Neural cell (in vitro differentiated cells): ENCODE results near the gene GRIN3B. TPM values are rescaled to one million over a fixed set of nuclear protein-coding genes. Genes with fewer than 3 reads are reported as not detected.

Experiments
- H2AFZ ChIP-seq: fragments of 200-600, 300-800 bp; sonication (generic), shearing (Covaris generic); 2 replicates; pipeline ENCODE4 v1.6.0; 2014; ENCODE audit warnings: low read depth, mild to moderate bottlenecking, antibody characterized with exemption, low read length, moderate library complexity
- H3F3A ChIP-seq: fragments of 200-600 bp; shearing (Covaris generic); 2 replicates; pipeline ENCODE4 v1.6.1; 2016; ENCODE audit warnings: mild to moderate bottlenecking, moderate library complexity, mixed read lengths, antibody characterized with exemption, low read length; ENCODE audit not compliant: insufficient read depth, poor library complexity, severe bottlenecking
- H3K27ac ChIP-seq: fragments of 200-600, 300-800 bp; sonication (generic), shearing (Covaris generic); 2 replicates; pipeline ENCODE4 v1.5.1; 2014; ENCODE audit warnings: mild to moderate bottlenecking, low read length, moderate library complexity
- H3K27me3 ChIP-seq: fragments of 300-800, 200-600 bp; sonication (generic), shearing (Covaris generic); 2 replicates; pipeline ENCODE4 v1.6.0; 2014; ENCODE audit warnings: mild to moderate bottlenecking, low read depth, low read length, moderate library complexity; ENCODE audit not compliant: insufficient read depth
- H3K36me3 ChIP-seq: fragments of 300-800, 200-600 bp; sonication (generic), shearing (Covaris generic); 2 replicates; pipeline ENCODE4 v1.5.1; 2014; ENCODE audit warnings: mild to moderate bottlenecking, antibody characterized with exemption, low read length, moderate library complexity; ENCODE audit not compliant: insufficient read depth
- H3K4me2 ChIP-seq: fragments of 300-800, 200-600 bp; sonication (generic), shearing (Covaris generic); 2 replicates; pipeline ENCODE4 v1.6.0; 2014; ENCODE audit warnings: mild to moderate bottlenecking, low read length
- H3K4me3 ChIP-seq: fragments of 300-800, 200-600 bp; sonication (generic), shearing (Covaris generic); 2 replicates; pipeline ENCODE4 v1.5.1; 2014; ENCODE audit warnings: mild to moderate bottlenecking, low read length, moderate library complexity
- H3K79me2 ChIP-seq: fragments of 200-600 bp; shearing (Covaris generic); replicated peaks from 2 replicates; pipeline ENCODE4 v1.6.0; 2014; ENCODE audit warnings: mild to moderate bottlenecking, low read length, moderate library complexity; ENCODE audit not compliant: insufficient read depth
- H3K9ac ChIP-seq: fragments of 300-800, 200-600 bp; sonication (generic), shearing (Covaris generic); 2 replicates; pipeline ENCODE4 v1.6.1; 2016; ENCODE audit warnings: mild to moderate bottlenecking, low read length, mixed read lengths
- H3K9me2 ChIP-seq: fragments of 200-600 bp; shearing (Covaris generic); 2 replicates; pipeline ENCODE4 v1.6.1; 2016; ENCODE audit warnings: mild to moderate bottlenecking, low read length, mixed read lengths; ENCODE audit not compliant: insufficient read depth
- H3K9me3 ChIP-seq: fragments of 200-600, 300-800 bp; sonication (generic), shearing (Covaris generic); 2 replicates; pipeline ENCODE4 v1.6.1; 2016; ENCODE audit warnings: mild to moderate bottlenecking, mixed run types, low read length, moderate library complexity, mixed read lengths
- H4K20me1 ChIP-seq: fragments of 200-600 bp; shearing (Covaris generic); 2 replicates; pipeline ENCODE4 v1.6.1; 2016; ENCODE audit warnings: mild to moderate bottlenecking, mixed run types; ENCODE audit not compliant: insufficient read depth
- CTCF ChIP-seq: fragments of 450-650 bp; IDR thresholded peaks from 2 replicates; pipeline ENCODE4 v1.5.1; 2014; ENCODE audit warnings: antibody characterized with exemption, mild to moderate bottlenecking, moderate library complexity; ENCODE audit not compliant: poor library complexity, severe bottlenecking
- EP300 ChIP-seq: fragments of 450-650 bp; conservative IDR thresholded peaks from 2 replicates; pipeline ENCODE4 v1.6.1; 2014; ENCODE audit warnings: antibody characterized with exemption, mild to moderate bottlenecking, moderate library complexity; ENCODE audit not compliant: poor library complexity, severe bottlenecking
- EZH2 ChIP-seq: fragments of 200-600, 300-800 bp; shearing (Covaris generic), sonication (generic); IDR thresholded peaks from 2 replicates; pipeline ENCODE4 v1.6.1; 2014; ENCODE audit warnings: antibody characterized with exemption, low read length, borderline replicate concordance, mild to moderate bottlenecking; ENCODE audit not compliant: insufficient read depth, poor library complexity, severe bottlenecking
- MXI1 ChIP-seq: fragments of 450-650 bp; conservative IDR thresholded peaks from 2 replicates; pipeline ENCODE4 v1.6.1; 2014; ENCODE audit warnings: antibody characterized with exemption, mild to moderate bottlenecking; ENCODE audit not compliant: poor library complexity, severe bottlenecking
- POLR2AphosphoS5 ChIP-seq: IDR thresholded peaks from 2 replicates; pipeline ENCODE4 v1.6.1; 2012
- RAD21 ChIP-seq: fragments of 450-650 bp; conservative IDR thresholded peaks from 2 replicates; pipeline ENCODE4 v1.6.1; 2014; ENCODE audit warnings: antibody characterized with exemption, mild to moderate bottlenecking, moderate library complexity
- REST ChIP-seq: IDR thresholded peaks from 2 replicates; pipeline ENCODE4 v1.6.1; 2012; ENCODE audit warnings: borderline replicate concordance
- SMC3 ChIP-seq: fragments of 450-650 bp; conservative IDR thresholded peaks from 2 replicates; pipeline ENCODE4 v1.6.1; 2014; ENCODE audit warnings: antibody characterized with exemption, mild to moderate bottlenecking, moderate library complexity; ENCODE audit not compliant: poor library complexity
- TAF1 ChIP-seq: IDR thresholded peaks from 2 replicates; pipeline ENCODE4 v1.6.1; 2012; ENCODE audit warnings: low read depth
- polyA plus RNA-seq: library from polyadenylated mRNA; depleted of rRNA; stranded (reverse); fragments of >200 nt; gene quantifications from 2 replicates; pipeline ENCODE4 v1.2.3, GENCODE V29; 2014

The GRIN3B gene
- polyA plus RNA-seq, 1 donor from 2014 or later: 0.46 TPM

GRCh38 chr19:1000591-1001537 is 645 bp downstream of the GRIN3B start:
- no peak overlapping the region for H3K4me2 ChIP-seq

More at GRCh38 chr19:1000591-1001537, 645 bp downstream of the GRIN3B start:
- Histone ChIP-seq H3K9ac (no peak overlapping the region), H3F3A (no peaks in the 10 kb centered on the region), H3K27me3 (peaks cover 25% of the 10 kb centered on the region), H3K9me3 (no peaks in the 10 kb centered on the region), H3K79me2 (no peaks in the 10 kb centered on the region), H3K36me3 (no peaks in the 10 kb centered on the region), H4K20me1 (no peaks in the 10 kb centered on the region), H3K9me2 (no peaks in the 10 kb centered on the region), H3K4me3 (peak overlapping the region; percentile 56), H3K27ac (no peak overlapping the region), H2AFZ (no peak overlapping the region)
- TF ChIP-seq POLR2AphosphoS5: no peak
- no peak for TF ChIP-seq SMC3
- no peak for TF ChIP-seq EZH2
- no peak for TF ChIP-seq TAF1
- TF ChIP-seq CTCF: no peak
- TF ChIP-seq RAD21: no peak
- TF ChIP-seq REST: no peak
- no peak for TF ChIP-seq EP300
- TF ChIP-seq MXI1: no peak
